ENCODE results near the gene ZCCHC12.

DNA sequence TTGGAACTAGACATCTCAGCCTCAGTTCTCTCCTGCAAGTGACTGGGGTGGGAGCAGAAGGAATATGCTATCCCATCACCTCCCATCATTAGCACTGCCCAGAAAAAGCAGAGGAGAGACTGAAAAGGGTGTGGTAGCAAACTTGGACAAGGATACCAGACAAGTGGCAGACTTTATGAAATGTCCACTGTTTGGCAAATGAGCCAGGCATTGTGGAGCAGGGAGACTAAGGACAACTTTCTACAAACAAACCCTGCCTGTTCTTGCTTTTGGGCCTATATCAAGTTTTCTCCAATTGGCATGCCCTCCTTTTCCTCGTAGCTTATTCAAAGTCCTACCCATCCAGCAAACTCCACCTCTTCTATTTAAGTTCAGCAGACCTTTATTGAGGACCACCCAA, 41.6 kb downstream of the ZCCHC12 start:
- TF ChIP-seq CTCF (IDR thresholded peaks at IDR 0.05) (no peak), POLR2A (IDR thresholded peaks at IDR 0.05) (no peak)
